Neural progenitor cell (in vitro differentiated cells): Measurements from ENCODE around the gene PRDM10.

Source experiments
- EZH2 ChIP-seq: fragments of 200-600 bp; sonication (generic); IDR thresholded peaks from 2 replicates; pipeline ENCODE4 v1.6.1; 2017; ENCODE audit warnings: antibody characterized with exemption, mild to moderate bottlenecking, moderate library complexity
- EZH2phosphoT487 ChIP-seq: fragments of 200-600 bp; sonication (generic); IDR thresholded peaks from 2 replicates; pipeline ENCODE4 v1.6.1; 2017; ENCODE audit warnings: antibody characterized with exemption
- TF ChIP-seq, protein P1 (sequence below): fragments of 200-600 bp; sonication (generic); IDR thresholded peaks from 2 replicates; pipeline ENCODE4 v1.5.1; 2017; ENCODE audit warnings: antibody characterized with exemption, mild to moderate bottlenecking

DNA sequence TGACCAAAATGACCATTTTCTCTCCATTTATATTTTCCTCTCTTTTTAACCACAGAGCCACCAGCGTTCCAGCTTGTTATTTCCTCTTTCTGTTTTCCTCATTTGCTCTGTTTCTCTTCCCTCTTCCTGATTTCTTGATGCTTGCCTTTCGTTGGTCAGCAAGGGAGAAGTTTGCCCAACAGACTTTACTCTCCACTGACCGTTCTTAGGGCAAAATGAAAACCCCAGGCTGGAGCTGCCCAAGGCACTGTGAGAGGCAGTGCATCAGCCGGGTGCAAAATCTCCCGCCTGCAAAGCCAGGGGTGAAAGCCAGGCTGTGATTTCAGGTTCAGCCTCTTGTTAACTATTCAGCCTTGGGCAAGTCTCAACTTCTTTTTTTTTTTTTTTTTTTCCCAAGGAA lies 40.9 kb upstream of the PRDM10 start:
- TF ChIP-seq, protein P1, sequence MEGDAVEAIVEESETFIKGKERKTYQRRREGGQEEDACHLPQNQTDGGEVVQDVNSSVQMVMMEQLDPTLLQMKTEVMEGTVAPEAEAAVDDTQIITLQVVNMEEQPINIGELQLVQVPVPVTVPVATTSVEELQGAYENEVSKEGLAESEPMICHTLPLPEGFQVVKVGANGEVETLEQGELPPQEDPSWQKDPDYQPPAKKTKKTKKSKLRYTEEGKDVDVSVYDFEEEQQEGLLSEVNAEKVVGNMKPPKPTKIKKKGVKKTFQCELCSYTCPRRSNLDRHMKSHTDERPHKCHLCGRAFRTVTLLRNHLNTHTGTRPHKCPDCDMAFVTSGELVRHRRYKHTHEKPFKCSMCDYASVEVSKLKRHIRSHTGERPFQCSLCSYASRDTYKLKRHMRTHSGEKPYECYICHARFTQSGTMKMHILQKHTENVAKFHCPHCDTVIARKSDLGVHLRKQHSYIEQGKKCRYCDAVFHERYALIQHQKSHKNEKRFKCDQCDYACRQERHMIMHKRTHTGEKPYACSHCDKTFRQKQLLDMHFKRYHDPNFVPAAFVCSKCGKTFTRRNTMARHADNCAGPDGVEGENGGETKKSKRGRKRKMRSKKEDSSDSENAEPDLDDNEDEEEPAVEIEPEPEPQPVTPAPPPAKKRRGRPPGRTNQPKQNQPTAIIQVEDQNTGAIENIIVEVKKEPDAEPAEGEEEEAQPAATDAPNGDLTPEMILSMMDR: no peak
- TF ChIP-seq EZH2phosphoT487 (no peak), EZH2 (no peak)
